K562 (cell line): Measurements from ENCODE around the gene HEMK1. TPM values are rescaled to one million over a fixed set of nuclear protein-coding genes. Genes with fewer than 3 reads are reported as not detected.

Experiments used
- ATAC-seq: fragments of 200-7000 bp; cut with Tn5 transposase; 3 replicates; pipeline ENCODE4 v1.9.1; 2020; ENCODE audit warnings: moderate library complexity
- BruUV-seq: library from RNA; stranded (reverse); fragments of 400-500 nt; replicated peaks from 2 replicates; lab custom pipeline; 2021; lab: Mats Ljungman, UMichigan
- CTCF ChIA-PET: fragments of 300-600 bp; formaldehyde crosslinking; extraction: SDS; loops from one replicate; lab custom pipeline; 2021; ENCODE audit warnings: low intra/inter-chr PET ratio; lab: Yijun Ruan, JAX
- POLR2A ChIA-PET: fragments of 300-600, 350-650 bp; sonication (Branson Sonifier 250); formaldehyde crosslinking; extraction: SDS; loops from one replicate; lab custom pipeline; 2021; ENCODE audit warnings: antibody characterized with exemption, inconsistent platforms; lab: Yijun Ruan, JAX
- DNase-seq, 4 experiments: peaks; one replicate each; pipeline versions ENCODE4 v3.0.0 to v3.0.0-alpha.2; 2011 to 2018; ENCODE audit warnings: low spot score in 3 of 4, mixed read lengths in 3 of 4; ENCODE audit errors: extremely low read depth in 1 of 4
- FAIRE-seq: peaks from 2 replicates; lab custom pipeline; 2011; peaks lifted over from hg19 to GRCh38; lab: Jason Lieb, UNC
- H2AFZ ChIP-seq: 2 replicates; pipeline ENCODE4 v1.6.0; 2011; ENCODE audit warnings: low read depth, low read length, control low read depth, inconsistent platforms
- H3K27ac ChIP-seq: fragments of 200-600 bp; 3 replicates; pipeline ENCODE4 v1.8.0; 2011; ENCODE audit warnings: low read depth, mild to moderate bottlenecking, control low read depth, inconsistent platforms, low read length, moderate library complexity, mixed read lengths; ENCODE audit errors: extremely low read depth
- H3K27me3 ChIP-seq, 2 experiments: fragments of 300-600 bp in 1 of 2; 2 replicates in 1 of 2; 3 replicates in 1 of 2; pipeline versions ENCODE4 v1.6.0 to v1.8.0; 2011; ENCODE audit warnings: inconsistent platforms in 2 of 2, low read length in 2 of 2, mild to moderate bottlenecking in 1 of 2, mixed read lengths in 1 of 2, moderate library complexity in 1 of 2; ENCODE audit not compliant: control insufficient read depth in 2 of 2, insufficient read depth in 2 of 2
- H3K36me3 ChIP-seq: fragments of 300-600 bp; 3 replicates; pipeline ENCODE4 v1.8.0; 2011; ENCODE audit warnings: mild to moderate bottlenecking, low read length, inconsistent platforms; ENCODE audit not compliant: control insufficient read depth, insufficient read depth
- H3K4me1 ChIP-seq, 2 experiments: fragments of 200-600 bp in 1 of 2; replicated peaks in 1 of 2; 2 replicates in 1 of 2; 3 replicates in 1 of 2; pipeline versions ENCODE4 v1.5.1 to v1.8.0; 2011; ENCODE audit warnings: inconsistent platforms in 2 of 2, low read length in 2 of 2, mild to moderate bottlenecking in 1 of 2, mixed read lengths in 1 of 2, moderate library complexity in 1 of 2; ENCODE audit not compliant: control insufficient read depth in 2 of 2, insufficient read depth in 2 of 2
- H3K4me2 ChIP-seq: 2 replicates; pipeline ENCODE4 v1.6.1; 2011; ENCODE audit warnings: low read length, control low read depth, inconsistent platforms, mixed read lengths; ENCODE audit not compliant: insufficient read depth
- H3K4me3 ChIP-seq: fragments of 200-600 bp; sonication (generic), shearing (Covaris generic); 2 replicates; pipeline ENCODE4 v1.5.1; 2016; ENCODE audit warnings: control low read depth, inconsistent platforms
- H3K79me2 ChIP-seq: fragments of 200-600 bp; 3 replicates; pipeline ENCODE4 v1.8.0; 2011; ENCODE audit warnings: low read length, inconsistent platforms; ENCODE audit not compliant: control insufficient read depth, insufficient read depth
- H3K9ac ChIP-seq, 2 experiments: 2 replicates each; pipeline versions ENCODE4 v1.6.0 to v1.6.1; 2011; ENCODE audit warnings: low read depth in 2 of 2, low read length in 2 of 2, control low read depth in 1 of 2, inconsistent platforms in 1 of 2, mild to moderate bottlenecking in 1 of 2, mixed read lengths in 1 of 2; ENCODE audit not compliant: insufficient read depth in 1 of 2
- H3K9me1 ChIP-seq: one replicate; pipeline ENCODE4 v1.6.0; 2011; ENCODE audit warnings: inconsistent platforms, mild to moderate bottlenecking, low read length, moderate library complexity; ENCODE audit not compliant: control insufficient read depth, insufficient read depth
- H3K9me3 ChIP-seq: replicated peaks from 2 replicates; pipeline ENCODE4 v1.5.1; 2011; ENCODE audit warnings: low read depth, low read length, inconsistent platforms; ENCODE audit not compliant: control insufficient read depth, insufficient read depth
- H4K20me1 ChIP-seq: replicated peaks from 2 replicates; pipeline ENCODE4 v1.6.1; 2011; ENCODE audit warnings: low read length, inconsistent platforms, mixed read lengths; ENCODE audit not compliant: control insufficient read depth, insufficient read depth
- BHLHE40 ChIP-seq: IDR thresholded peaks from 2 replicates; pipeline ENCODE4 v1.6.1; 2011; ENCODE audit warnings: low read length, improper control_type of control experiment
- CREBBP ChIP-seq: IDR thresholded peaks from one replicate; pipeline ENCODE4 v1.6.1; 2012; ENCODE audit warnings: low read depth, mild to moderate bottlenecking, control low read depth, inconsistent platforms, low read length
- CTBP1 ChIP-seq: fragments of 450-650 bp; IDR thresholded peaks from 2 replicates; pipeline ENCODE4 v1.6.1; 2016; ENCODE audit warnings: borderline replicate concordance
- HMGN3 ChIP-seq: IDR thresholded peaks from 2 replicates; pipeline ENCODE4 v1.6.1; 2011; ENCODE audit warnings: borderline replicate concordance, low read depth, mild to moderate bottlenecking, mixed read lengths, low read length; ENCODE audit not compliant: insufficient read length; ENCODE audit errors: extremely low read depth
- HNRNPH1 ChIP-seq: fragments of 200-400 bp; formaldehyde crosslinking; optimal IDR thresholded peaks from 2 replicates; pipeline ENCODE3; 2017; ENCODE audit warnings: low read depth, mild to moderate bottlenecking, low read length, moderate library complexity
- MNT ChIP-seq, 2 experiments: fragments of 450-650 bp; conservative IDR thresholded peaks; 2 replicates each; pipeline ENCODE4 v1.6.1; 2017; ENCODE audit warnings: mild to moderate bottlenecking in 2 of 2, moderate library complexity in 2 of 2
- PPARD ChIP-seq: fragments of 250-450 bp; sonication (Bioruptor Pico); IDR thresholded peaks from 2 replicates; pipeline ENCODE4 v1.8.0; 2022; ENCODE audit warnings: inconsistent platforms, mild to moderate bottlenecking, moderate library complexity
- RFX1 ChIP-seq: fragments of 450-650 bp; IDR thresholded peaks from 2 replicates; pipeline ENCODE4 v1.6.1; 2016; ENCODE audit warnings: mild to moderate bottlenecking, moderate library complexity
- SP1 ChIP-seq: sonication (generic); formaldehyde crosslinking; IDR thresholded peaks from 2 replicates; pipeline ENCODE4 v1.8.1; 2022; ENCODE audit warnings: mild to moderate bottlenecking, missing genetic modification reagents
- TBP ChIP-seq: optimal IDR thresholded peaks from 2 replicates; pipeline ENCODE3; 2011; ENCODE audit warnings: low read depth, low read length, improper control_type of control experiment
- ZNF12 ChIP-seq: sonication (generic); formaldehyde crosslinking; IDR thresholded peaks from 2 replicates; pipeline ENCODE4 v1.4.0; 2020; ENCODE audit warnings: mild to moderate bottlenecking, missing genetic modification reagents
- WGBS: fragments of 100-300 bp; shearing (Covaris generic); methylation state at CpG from one replicate; pipeline ENCODE4 v1.1.6; 2016; ENCODE audit warnings: low coverage, mixed read lengths; ENCODE audit not compliant: insufficient coverage; ENCODE audit errors: missing lambda C conversion rate; 5-methylcytosine and 5-hydroxymethylcytosine counted together
- in situ Hi-C: fragments of 300-500 bp; cut with MboI; formaldehyde crosslinking; loops from 4 replicates; pipeline ENCODE4 v1.15.0; 2018; ENCODE audit warnings: inconsistent platforms, mixed read lengths
- intact Hi-C: fragments of 100-400 bp; cut with micrococcal nuclease; formaldehyde crosslinking; loops from 2 replicates; pipeline ENCODE4 v1.14.2; 2022
- polyA plus RNA-seq, 8 experiments: library from polyadenylated mRNA; depleted of rRNA in 4 of 8; stranded (reverse) in 5 of 8; unstranded in 3 of 8; fragments of >200 nt; fragmentation: Nextera tagmentation in 2 of 8; fragmentation: Illumina TruSeq in 1 of 8; extraction: Ambion mirVana in 2 of 8; extraction: Trizol in 1 of 8; gene quantifications; 2 replicates each; pipeline versions ENCODE4 v1.2.1 to v1.2.3, GENCODE V29; 2011 to 2014; ENCODE audit warnings: inconsistent platforms in 1 of 8, missing spikeins in 1 of 8
- total RNA-seq, 7 experiments: library from RNA; depleted of rRNA in 6 of 7; stranded (reverse); fragments of >200 nt in 6 of 7; fragmentation: Illumina TruSeq in 2 of 7; extraction: Trizol in 2 of 7; gene quantifications; 2 replicates each; pipeline versions ENCODE4 v1.2.1 to v1.2.3, GENCODE V29; 2011 to 2021; ENCODE audit warnings: low replicate concordance in 1 of 7
- TF ChIP-seq, protein P1 (sequence below): sonication (generic); formaldehyde crosslinking; IDR thresholded peaks from 2 replicates; pipeline ENCODE4 v1.8.0; 2022; ENCODE audit warnings: missing genetic modification reagents, mild to moderate bottlenecking, moderate library complexity, borderline replicate concordance
- TF ChIP-seq, protein P2 (sequence below): fragments of 250-450 bp; sonication (Bioruptor Pico); IDR thresholded peaks from 2 replicates; pipeline ENCODE4 v1.6.1; 2021; ENCODE audit warnings: mild to moderate bottlenecking
- TF ChIP-seq, protein P3 (sequence below): fragments of 450-650 bp; formaldehyde crosslinking; IDR thresholded peaks from 2 replicates; pipeline ENCODE4 v1.4.0; 2020; ENCODE audit warnings: mild to moderate bottlenecking, mixed read lengths

HEMK1 gene
- total and polyA plus RNA-seq, 9 of the 15 experiments (the other 6 are each of a cell fraction or from before 2014, with no cell fraction given) = 2.0 to 16.8 (median 11.4) TPM

GRCh38 chr3:50616003-50616769 lies 46.9 kb downstream of the HEMK1 start (continued):
- TF ChIP-seq TBP = peak; percentile 9
- peak; percentile 31; the same call in 1 of the 2 replicates for TF ChIP-seq CTBP1
- no peak for TF ChIP-seq HNRNPH1
- TF ChIP-seq PPARD (CRISPR knock-in tag) = no peak

GRCh38 chr3:50616770-50617095 lies 47.4 kb downstream of the HEMK1 start:
- peak overlapping the region; percentile 22 to 82; a peak in 2 of 4 replicates for H3K9ac ChIP-seq
- peaks cover 54% of the 10 kb centered on the region for H3K79me2 ChIP-seq
- intact Hi-C loops (loop anchor here (1.0 to 10.0 kb wide), 2 partner anchors 36 to 768 kb away; partner anchors contain the start of gene MANF), in situ Hi-C loops (loop anchor here (5.0 kb wide), 1 partner anchor 761 kb away; no protein-coding TSS in a partner anchor)
- H3K27me3 ChIP-seq = no peaks in the 10 kb centered on the region
- peak overlapping the region; percentile 42; the same call in 2 of the 3 replicates for H3K27ac ChIP-seq
- DNase-seq (peak; percentile 90 to 95 (median 92)), FAIRE-seq (no peak), ATAC-seq (peak; percentile 73)
- peak overlapping the region; percentile 79 for H3K4me2 ChIP-seq
- peaks cover 20% of the 10 kb centered on the region; the same call in 2 of the 3 replicates for H3K36me3 ChIP-seq
- peaks cover 8% of the 10 kb centered on the region; the same call in 1 of the 2 replicates for H4K20me1 ChIP-seq
- peaks cover 24 to 39% of the 10 kb centered on the region in 2 experiments; a peak in 4 of 5 replicates for H3K4me1 ChIP-seq
- no peaks in the 10 kb centered on the region for H3K9me3 ChIP-seq
- WGBS = 2% methylated on average over 10 of the region's 22 CpGs
- CTCF ChIA-PET = interaction anchor here (0.9 to 5.4 kb wide), 3 partner anchors 16 to 100 kb away, joined by 3 to 56 read pairs (median 3); no protein-coding TSS in a partner anchor
- peak overlapping the region; percentile 72 for H3K4me3 ChIP-seq
- H3K9me1 ChIP-seq = no peaks in the 10 kb centered on the region
- no TSS peak for BruUV-seq
- POLR2A ChIA-PET = interaction anchor here (1.0 to 1.2 kb wide), 2 partner anchors 15 to 26 kb away, joined by 4 to 6 read pairs; no protein-coding TSS in a partner anchor
- peak overlapping the region; percentile 77 for H2AFZ ChIP-seq
- 0 out of 2 replicates have a peak, but pooled peaks have one; percentile 9 for TF ChIP-seq BHLHE40
- 0 out of 2 replicates have a peak, but pooled peaks have one; percentile 9 for TF ChIP-seq SP1
- TF ChIP-seq, protein P1, sequence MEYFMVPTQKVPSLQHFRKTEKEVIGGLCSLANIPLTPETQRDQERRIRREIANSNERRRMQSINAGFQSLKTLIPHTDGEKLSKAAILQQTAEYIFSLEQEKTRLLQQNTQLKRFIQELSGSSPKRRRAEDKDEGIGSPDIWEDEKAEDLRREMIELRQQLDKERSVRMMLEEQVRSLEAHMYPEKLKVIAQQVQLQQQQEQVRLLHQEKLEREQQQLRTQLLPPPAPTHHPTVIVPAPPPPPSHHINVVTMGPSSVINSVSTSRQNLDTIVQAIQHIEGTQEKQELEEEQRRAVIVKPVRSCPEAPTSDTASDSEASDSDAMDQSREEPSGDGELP (CRISPR knock-in tag) = peak; percentile 20; the same call in 1 of the 2 replicates
- TF ChIP-seq ZNF12 = no peak
- TF ChIP-seq, protein P2, sequence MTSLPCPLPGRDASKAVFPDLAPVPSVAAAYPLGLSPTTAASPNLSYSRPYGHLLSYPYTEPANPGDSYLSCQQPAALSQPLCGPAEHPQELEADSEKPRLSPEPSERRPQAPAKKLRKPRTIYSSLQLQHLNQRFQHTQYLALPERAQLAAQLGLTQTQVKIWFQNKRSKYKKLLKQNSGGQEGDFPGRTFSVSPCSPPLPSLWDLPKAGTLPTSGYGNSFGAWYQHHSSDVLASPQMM (CRISPR knock-in tag) = no peak
- TF ChIP-seq, protein P3, sequence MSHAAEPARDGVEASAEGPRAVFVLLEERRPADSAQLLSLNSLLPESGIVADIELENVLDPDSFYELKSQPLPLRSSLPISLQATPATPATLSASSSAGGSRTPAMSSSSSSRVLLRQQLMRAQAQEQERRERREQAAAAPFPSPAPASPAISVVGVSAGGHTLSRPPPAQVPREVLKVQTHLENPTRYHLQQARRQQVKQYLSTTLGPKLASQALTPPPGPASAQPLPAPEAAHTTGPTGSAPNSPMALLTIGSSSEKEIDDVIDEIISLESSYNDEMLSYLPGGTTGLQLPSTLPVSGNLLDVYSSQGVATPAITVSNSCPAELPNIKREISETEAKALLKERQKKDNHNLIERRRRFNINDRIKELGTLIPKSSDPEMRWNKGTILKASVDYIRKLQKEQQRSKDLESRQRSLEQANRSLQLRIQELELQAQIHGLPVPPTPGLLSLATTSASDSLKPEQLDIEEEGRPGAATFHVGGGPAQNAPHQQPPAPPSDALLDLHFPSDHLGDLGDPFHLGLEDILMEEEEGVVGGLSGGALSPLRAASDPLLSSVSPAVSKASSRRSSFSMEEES (CRISPR knock-in tag) = no peak
- peak; percentile 74; the same call in 1 of the 2 replicates for TF ChIP-seq RFX1
- TF ChIP-seq CREBBP = no peak
- 0 out of 4 replicates have a peak, but pooled peaks of 1 of the 2 experiments have one; percentile 9 for TF ChIP-seq MNT (conservative IDR thresholded peaks at IDR 0.05)
- TF ChIP-seq HMGN3 = peak; percentile 64
